Raji (cell line): ENCODE results near the gene GPSM1.

ENCODE experiments used
- POLR2A ChIP-seq: IDR thresholded peaks from 2 replicates; pipeline ENCODE4 v1.6.1; 2011; ENCODE audit warnings: low read depth, low read length, control low read depth; ENCODE audit not compliant: insufficient read depth

GPSM1 gene

GRCh38 chr9:136387217-136387616, 59.9 kb downstream of the GPSM1 start:
- TF ChIP-seq POLR2A, result no peak

- TF ChIP-seq POLR2A, result no peak
Observed at GRCh38 chr9:136389396-136389795, 62.1 kb downstream of the GPSM1 start.

GRCh38 chr9:136391737-136392537, 64.6 kb downstream of the GPSM1 start:
- TF ChIP-seq POLR2A, result no peak

- no peak for TF ChIP-seq POLR2A
Observed at GRCh38 chr9:136392538-136393449, 65.5 kb downstream of the GPSM1 start.

- TF ChIP-seq POLR2A, result no peak
Observed at GRCh38 chr9:136393531-136393930, 66.2 kb downstream of the GPSM1 start.

GRCh38 chr9:136394312-136395019, 67.1 kb downstream of the GPSM1 start:
- TF ChIP-seq POLR2A, result no peak

GRCh38 chr9:136395020-136395340, 67.6 kb downstream of the GPSM1 start:
- no peak for TF ChIP-seq POLR2A

GRCh38 chr9:136395345-136396218, 68.2 kb downstream of the GPSM1 start:
- no peak for TF ChIP-seq POLR2A

GRCh38 chr9:136396219-136396515, 68.8 kb downstream of the GPSM1 start:
- no peak for TF ChIP-seq POLR2A

GRCh38 chr9:136397643-136398042, 70.3 kb downstream of the GPSM1 start:
- TF ChIP-seq POLR2A, result no peak

- TF ChIP-seq POLR2A, result no peak
Observed at GRCh38 chr9:136398286-136398685, 70.9 kb downstream of the GPSM1 start.

- no peak for TF ChIP-seq POLR2A
Observed at GRCh38 chr9:136399176-136400037, 72.1 kb downstream of the GPSM1 start.

GRCh38 chr9:136400038-136400834, 72.9 kb downstream of the GPSM1 start, which contains the start of gene SNAPC4:
TSS of gene SNAPC4 (minus strand) at chr9:136400170. CDS start at chr9:136398428, 1,742 bp downstream.
- peak; percentile 84 for TF ChIP-seq POLR2A
